H9 (cell line): Measurements from ENCODE around the gene CMTM7. TPM values are rescaled to one million over a fixed set of nuclear protein-coding genes. Genes with fewer than 3 reads are reported as not detected.

Source experiments
- DNase-seq: peaks from one replicate; pipeline ENCODE4 v3.0.0-alpha.2; 2017
- H2AFZ ChIP-seq: one replicate; pipeline ENCODE4 v1.6.1; 2013; ENCODE audit warnings: mild to moderate bottlenecking, low read length, control low read depth, moderate library complexity
- H2AK5ac ChIP-seq: 2 replicates; pipeline ENCODE4 v1.6.1; 2013; ENCODE audit warnings: low read length, control low read depth, mixed read lengths; ENCODE audit not compliant: insufficient read length
- H2BK120ac ChIP-seq: one replicate; pipeline ENCODE4 v1.6.1; 2013; ENCODE audit warnings: low read depth, mild to moderate bottlenecking, low read length, control low read depth, inconsistent platforms; ENCODE audit not compliant: poor library complexity, severe bottlenecking
- H2BK12ac ChIP-seq: 2 replicates; pipeline ENCODE4 v1.6.1; 2013; ENCODE audit warnings: low read length, control low read depth, mixed read lengths, low read depth; ENCODE audit not compliant: insufficient read length
- H2BK15ac ChIP-seq: 2 replicates; pipeline ENCODE4 v1.6.1; 2013; ENCODE audit warnings: low read depth, low read length, control low read depth
- H2BK20ac ChIP-seq: one replicate; pipeline ENCODE4 v1.6.1; 2013; ENCODE audit warnings: low read depth, mild to moderate bottlenecking, low read length, control low read depth, inconsistent platforms; ENCODE audit not compliant: poor library complexity, severe bottlenecking
- H2BK5ac ChIP-seq: 2 replicates; pipeline ENCODE4 v1.6.1; 2013; ENCODE audit warnings: low read length, control low read depth, mixed read lengths; ENCODE audit not compliant: insufficient read length
- H3K14ac ChIP-seq: 2 replicates; pipeline ENCODE4 v1.6.1; 2013; ENCODE audit warnings: low read length, control low read depth; ENCODE audit not compliant: insufficient read depth
- H3K18ac ChIP-seq: 2 replicates; pipeline ENCODE4 v1.6.1; 2013; ENCODE audit warnings: low read depth, mild to moderate bottlenecking, mixed read lengths, low read length, control low read depth; ENCODE audit not compliant: insufficient read length
- H3K23ac ChIP-seq: 2 replicates; pipeline ENCODE4 v1.6.1; 2013; ENCODE audit warnings: low read length, control low read depth, mixed read lengths, low read depth; ENCODE audit not compliant: insufficient read length
- H3K23me2 ChIP-seq: 2 replicates; pipeline ENCODE4 v1.6.1; 2013; ENCODE audit warnings: low read depth, mild to moderate bottlenecking, mixed read lengths, low read length, control low read depth; ENCODE audit not compliant: insufficient read length, poor library complexity, severe bottlenecking
- H3K27ac ChIP-seq: 2 replicates; pipeline ENCODE4 v1.5.1; 2013; ENCODE audit warnings: low read length, control low read depth, mixed read lengths, low read depth; ENCODE audit not compliant: insufficient read length
- H3K27me3 ChIP-seq: 2 replicates; pipeline ENCODE4 v1.6.1; 2013; ENCODE audit warnings: low read length, control low read depth, inconsistent platforms; ENCODE audit not compliant: insufficient read depth
- H3K4ac ChIP-seq: 2 replicates; pipeline ENCODE4 v1.6.1; 2013; ENCODE audit warnings: low read depth, mild to moderate bottlenecking, control low read depth, inconsistent platforms, low read length, moderate library complexity
- H3K4me1 ChIP-seq: 2 replicates; pipeline ENCODE4 v1.6.1; 2013; ENCODE audit warnings: low read length, control low read depth, inconsistent platforms; ENCODE audit not compliant: insufficient read depth
- H3K4me2 ChIP-seq: 2 replicates; pipeline ENCODE4 v1.6.1; 2013; ENCODE audit warnings: low read length, control low read depth, mixed read lengths; ENCODE audit not compliant: insufficient read length, insufficient read depth
- H3K56ac ChIP-seq: 2 replicates; pipeline ENCODE4 v1.6.1; 2013; ENCODE audit warnings: low read depth, mild to moderate bottlenecking, mixed read lengths, low read length, control low read depth; ENCODE audit not compliant: insufficient read length
- H3K79me1 ChIP-seq: 2 replicates; pipeline ENCODE4 v1.6.1; 2013; ENCODE audit warnings: low read depth, mild to moderate bottlenecking, moderate library complexity, low read length, control low read depth, inconsistent platforms; ENCODE audit not compliant: insufficient read depth, poor library complexity, severe bottlenecking
- H3K79me2 ChIP-seq: 2 replicates; pipeline ENCODE4 v1.6.1; 2013; ENCODE audit warnings: low read length, control low read depth, inconsistent platforms; ENCODE audit not compliant: insufficient read depth
- H3K9ac ChIP-seq: 2 replicates; pipeline ENCODE4 v1.6.1; 2013; ENCODE audit warnings: low read length, control low read depth, mixed read lengths; ENCODE audit not compliant: insufficient read length; ENCODE audit errors: extremely low read depth
- H3K9me3 ChIP-seq: one replicate; pipeline ENCODE4 v1.6.1; 2013; ENCODE audit warnings: low read depth, low read length, inconsistent platforms; ENCODE audit not compliant: control insufficient read depth
- H3T11ph ChIP-seq: one replicate; pipeline ENCODE4 v1.6.1; 2013; ENCODE audit warnings: mild to moderate bottlenecking, low read length, control low read depth, inconsistent platforms
- H4K20me1 ChIP-seq: one replicate; pipeline ENCODE4 v1.6.1; 2013; ENCODE audit not compliant: control insufficient read depth, insufficient read length, insufficient read depth
- H4K5ac ChIP-seq: 2 replicates; pipeline ENCODE4 v1.6.1; 2013; ENCODE audit warnings: low read depth, mild to moderate bottlenecking, mixed read lengths, low read length, control low read depth; ENCODE audit not compliant: insufficient read length
- H4K8ac ChIP-seq: replicated peaks from 2 replicates; pipeline ENCODE4 v1.6.1; 2013; ENCODE audit warnings: low read length, control low read depth, mixed read lengths, low read depth; ENCODE audit not compliant: insufficient read length
- H4K91ac ChIP-seq: 2 replicates; pipeline ENCODE4 v1.6.1; 2013; ENCODE audit warnings: low read depth, mild to moderate bottlenecking, moderate library complexity, mixed read lengths, low read length, control low read depth; ENCODE audit not compliant: insufficient read length
- H3K27ac Mint-ChIP-seq, 3 experiments: 2 replicates in 2 of 3; 3 replicates in 1 of 3; pipeline ENCODE4 v1.8.0; 2020 to 2021; ENCODE audit warnings: mixed read lengths in 3 of 3, mild to moderate bottlenecking in 1 of 3, moderate library complexity in 1 of 3
- H3K27me3 Mint-ChIP-seq: 2 replicates; pipeline ENCODE4 v1.8.0; 2021; ENCODE audit warnings: low read depth, mild to moderate bottlenecking, moderate library complexity, mixed read lengths
- H3K36me3 Mint-ChIP-seq, 3 experiments: 2 replicates in 2 of 3; 3 replicates in 1 of 3; pipeline ENCODE4 v1.8.0; 2020 to 2021; ENCODE audit warnings: low read depth in 3 of 3, mixed read lengths in 3 of 3; ENCODE audit not compliant: insufficient read depth in 1 of 3
- H3K4me1 Mint-ChIP-seq, 2 experiments: 2 replicates each; pipeline ENCODE4 v1.8.0; 2020; ENCODE audit warnings: mixed read lengths in 2 of 2
- H3K4me3 Mint-ChIP-seq, 2 experiments: 2 replicates in 1 of 2; 3 replicates in 1 of 2; pipeline ENCODE4 v1.8.0; 2020 to 2021; ENCODE audit warnings: mild to moderate bottlenecking in 2 of 2, mixed read lengths in 2 of 2, moderate library complexity in 1 of 2
- H3K9me3 Mint-ChIP-seq, 2 experiments: 2 replicates in 1 of 2; 3 replicates in 1 of 2; pipeline ENCODE4 v1.8.0; 2020; ENCODE audit warnings: mild to moderate bottlenecking in 2 of 2, mixed read lengths in 2 of 2, moderate library complexity in 1 of 2
- CTCF ChIP-seq: fragments of 200-600 bp; sonication (generic); conservative IDR thresholded peaks from 3 replicates; pipeline ENCODE4 v1.8.0; 2021; ENCODE audit warnings: antibody characterized with exemption, mild to moderate bottlenecking
- whole genome bisulfite sequencing: extraction: QIAGEN DNeasy Blood & Tissue Kit; methylation state at CpG from one replicate; pipeline ENCODE4 v1.1.7; 2013; ENCODE audit warnings: missing lambda C conversion rate, low lambda C conversion rate, mixed read lengths; ENCODE audit not compliant: insufficient read length; ENCODE audit errors: extremely low coverage; 5-methylcytosine and 5-hydroxymethylcytosine counted together
- total RNA-seq: library from RNA; stranded (reverse); gene quantifications from 2 replicates; pipeline ENCODE4 v1.2.1, GENCODE V29; 2021

CMTM7 gene
- total RNA-seq, 1 experiment from 2014 or later: 23.9 TPM

DNA sequence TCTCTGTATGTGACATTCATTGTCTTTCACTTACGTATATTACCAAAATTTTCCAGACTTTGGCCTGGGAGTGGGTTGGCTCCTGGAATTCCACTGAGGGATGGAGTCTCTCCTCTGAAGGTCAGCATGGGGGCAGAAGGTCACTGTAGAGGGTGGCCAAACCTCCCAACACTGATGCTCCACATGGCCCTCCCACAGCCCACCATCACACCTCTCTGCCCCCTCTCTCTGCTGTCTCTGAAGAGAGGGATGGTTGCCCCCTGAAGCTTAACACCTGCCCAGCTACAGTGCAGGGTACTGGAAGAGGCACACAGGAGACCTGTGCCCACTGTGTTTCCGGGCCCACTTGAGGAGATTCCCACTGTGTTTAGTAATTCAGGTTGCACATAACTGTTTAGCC lies 58.8 kb downstream of the CMTM7 start:
- Histone ChIP-seq H3K23ac (no peak overlapping the region), H3T11ph (no peak overlapping the region), H3K79me2 (no peaks in the 10 kb centered on the region), H2AK5ac (no peak overlapping the region), H2BK5ac (no peak overlapping the region), H2BK20ac (no peak overlapping the region), H3K9me3 (no peaks in the 10 kb centered on the region), H4K5ac (no peak overlapping the region), H4K20me1 (no peaks in the 10 kb centered on the region), H3K27ac (no peak overlapping the region), H3K9ac (no peak overlapping the region), H3K4me2 (no peak overlapping the region), H2AFZ (no peak overlapping the region), H2BK120ac (no peak overlapping the region), H4K8ac (no peak overlapping the region), H3K4me1 (no peaks in the 10 kb centered on the region), H3K56ac (no peak overlapping the region), H3K23me2 (no peaks in the 10 kb centered on the region), H3K14ac (no peak overlapping the region), H3K4ac (no peak overlapping the region), H3K27me3 (no peaks in the 10 kb centered on the region), H2BK15ac (no peak overlapping the region), H2BK12ac (no peak overlapping the region), H4K91ac (no peak overlapping the region), H3K18ac (no peak overlapping the region), H3K79me1 (no peaks in the 10 kb centered on the region)
- peaks cover 30 to 31% of the 10 kb centered on the region in 2 experiments for H3K4me1 Mint-ChIP-seq
- H3K9me3 Mint-ChIP-seq: no peaks in the 10 kb centered on the region; a peak in 1 of 5 replicates
- no peak overlapping the region for H3K4me3 Mint-ChIP-seq
- WGBS: no CpG with 5 or more reads among the region's 2 CpGs
- TF ChIP-seq CTCF: no peak
- peaks cover 3 to 30% (median 14%) of the 10 kb centered on the region in 3 experiments; a peak in 5 of 7 replicates for H3K36me3 Mint-ChIP-seq
- H3K27me3 Mint-ChIP-seq: no peaks in the 10 kb centered on the region
- H3K27ac Mint-ChIP-seq: 0 out of 7 replicates have a peak overlapping the region, but pooled peaks of 1 of the 3 experiments have one; percentile 32
- no peak for DNase-seq
